Femur (tissue), 1 donor: ENCODE data around the gene SEPTIN5.

Experiments
- DNase-seq: peaks from one replicate; pipeline ENCODE4 v3.0.0-alpha.2; 2017

The SEPTIN5 gene

GRCh38 chr22:19734837-19735382 is 20.6 kb downstream of the SEPTIN5 start:
- no peak for DNase-seq

- no peak for DNase-seq
Observed at GRCh38 chr22:19735665-19736510, 21.6 kb downstream of the SEPTIN5 start.

- no peak for DNase-seq
Observed at GRCh38 chr22:19737846-19738663, 23.8 kb downstream of the SEPTIN5 start.

- DNase-seq: no peak
Observed at GRCh38 chr22:19738664-19739447, 24.6 kb downstream of the SEPTIN5 start.

GRCh38 chr22:19739448-19739895 is 25.2 kb downstream of the SEPTIN5 start:
- DNase-seq: no peak

- no peak for DNase-seq
Observed at GRCh38 chr22:19739911-19740449, 25.7 kb downstream of the SEPTIN5 start.

- no peak for DNase-seq
Observed at GRCh38 chr22:19740586-19740985, 26.3 kb downstream of the SEPTIN5 start.

- no peak for DNase-seq
Observed at GRCh38 chr22:19741053-19741452, 26.8 kb downstream of the SEPTIN5 start.

- DNase-seq: no peak
Observed at GRCh38 chr22:19742160-19743066, 28.1 kb downstream of the SEPTIN5 start.

- DNase-seq: no peak
Observed at GRCh38 chr22:19743081-19743480, 28.8 kb downstream of the SEPTIN5 start.

GRCh38 chr22:19743651-19744050 is 29.3 kb downstream of the SEPTIN5 start:
- no peak for DNase-seq

- no peak for DNase-seq
Observed at GRCh38 chr22:19744350-19745006, 30.2 kb downstream of the SEPTIN5 start.

- peak; percentile 82 for DNase-seq
Observed at GRCh38 chr22:19745155-19746101, 31.1 kb downstream of the SEPTIN5 start.

GRCh38 chr22:19746726-19747125 is 32.4 kb downstream of the SEPTIN5 start:
- DNase-seq: no peak

- DNase-seq: no peak
Observed at GRCh38 chr22:19747551-19747950, 33.2 kb downstream of the SEPTIN5 start.

GRCh38 chr22:19748139-19748538 is 33.8 kb downstream of the SEPTIN5 start:
- no peak for DNase-seq

- DNase-seq: no peak
Observed at GRCh38 chr22:19748991-19749664, 34.8 kb downstream of the SEPTIN5 start.

- peak; percentile 57 for DNase-seq
Observed at GRCh38 chr22:19749876-19750275, 35.6 kb downstream of the SEPTIN5 start.
